Measurements from ENCODE around the gene TBC1D5.
A peak's percentile ranks its signal among the peaks of the same experiment; 100 is the strongest.
"Not testable (repeated sequence)": the region's sequence is repeated elsewhere in the genome, so short reads cannot be mapped to it uniquely, and the experiment has no call there.

TBC1D5 gene, protein sequence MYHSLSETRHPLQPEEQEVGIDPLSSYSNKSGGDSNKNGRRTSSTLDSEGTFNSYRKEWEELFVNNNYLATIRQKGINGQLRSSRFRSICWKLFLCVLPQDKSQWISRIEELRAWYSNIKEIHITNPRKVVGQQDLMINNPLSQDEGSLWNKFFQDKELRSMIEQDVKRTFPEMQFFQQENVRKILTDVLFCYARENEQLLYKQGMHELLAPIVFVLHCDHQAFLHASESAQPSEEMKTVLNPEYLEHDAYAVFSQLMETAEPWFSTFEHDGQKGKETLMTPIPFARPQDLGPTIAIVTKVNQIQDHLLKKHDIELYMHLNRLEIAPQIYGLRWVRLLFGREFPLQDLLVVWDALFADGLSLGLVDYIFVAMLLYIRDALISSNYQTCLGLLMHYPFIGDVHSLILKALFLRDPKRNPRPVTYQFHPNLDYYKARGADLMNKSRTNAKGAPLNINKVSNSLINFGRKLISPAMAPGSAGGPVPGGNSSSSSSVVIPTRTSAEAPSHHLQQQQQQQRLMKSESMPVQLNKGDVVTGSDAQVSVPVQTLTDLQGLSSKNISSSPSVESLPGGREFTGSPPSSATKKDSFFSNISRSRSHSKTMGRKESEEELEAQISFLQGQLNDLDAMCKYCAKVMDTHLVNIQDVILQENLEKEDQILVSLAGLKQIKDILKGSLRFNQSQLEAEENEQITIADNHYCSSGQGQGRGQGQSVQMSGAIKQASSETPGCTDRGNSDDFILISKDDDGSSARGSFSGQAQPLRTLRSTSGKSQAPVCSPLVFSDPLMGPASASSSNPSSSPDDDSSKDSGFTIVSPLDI

GRCh38 chr3:17742102-17742879, at the start of gene TBC1D5:
Gene TBC1D5 (minus strand): TSS chr3:17742631. CDS start chr3:17508570, 234,061 bp downstream.
- H3K4me2 ChIP-seq = peak within 1 kb of the TSS; percentile 98
- no peak for TF ChIP-seq CTCF (conservative IDR thresholded peaks at IDR 0.05; ENCODE audit: low read depth, low read length)
- H3K4me1 ChIP-seq (ENCODE audit: low read depth, poor library complexity, severe bottlenecking) = peaks cover 27% of the 10 kb centered on the region
- no peaks in the 10 kb centered on the region for H4K20me1 ChIP-seq (ENCODE audit: insufficient read depth)
- H3K36me3 ChIP-seq (ENCODE audit: insufficient read depth) = no peaks in the 10 kb centered on the region
- H3K27me3 ChIP-seq (ENCODE audit: insufficient read depth, low read depth) = no peaks in the 10 kb centered on the region
- peak within 1 kb of the TSS; percentile 90 for H3K9ac ChIP-seq
- peak within 1 kb of the TSS; percentile 81 for H2AFZ ChIP-seq (ENCODE audit: low read depth)
- peak within 1 kb of the TSS; percentile 94 for H3K27ac ChIP-seq
- peaks cover 16% of the 10 kb centered on the region; the same call in 1 of the 2 replicates for H3K79me2 ChIP-seq (ENCODE audit: insufficient read depth, low read depth)
- H3K4me3 ChIP-seq (IDR thresholded peaks at IDR 0.05; ENCODE audit: insufficient read depth, low read depth, low read length) = peak within 1 kb of the TSS; percentile 62

DNA sequence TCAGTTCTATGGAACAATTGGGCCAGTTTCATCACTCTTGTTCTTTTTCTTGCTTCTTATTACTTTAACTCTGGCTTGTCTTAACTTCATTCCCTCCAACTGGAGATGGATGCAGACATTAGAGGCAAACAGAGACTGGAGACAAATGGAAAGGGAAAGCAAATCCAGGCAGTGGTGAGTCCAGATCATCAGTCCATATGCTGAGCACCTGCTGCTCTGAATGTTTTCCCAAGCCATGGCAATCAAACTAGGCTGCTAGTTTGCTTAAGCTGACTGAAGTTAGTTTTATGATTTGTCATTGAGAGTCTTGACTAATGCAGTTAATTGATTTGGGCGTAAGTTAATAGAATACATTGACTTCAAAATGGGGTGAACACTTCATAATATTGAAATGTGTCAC, 41.0 kb upstream of the TBC1D5 start:
- Histone ChIP-seq H3K79me2 (ENCODE audit: insufficient read depth, low read depth) (no peaks in the 10 kb centered on the region), H3K36me3 (ENCODE audit: insufficient read depth) (no peaks in the 10 kb centered on the region), H3K27ac (no peak overlapping the region), H3K4me3 (IDR thresholded peaks at IDR 0.05; ENCODE audit: insufficient read depth, low read depth, low read length) (no peak overlapping the region), H3K9ac (no peak overlapping the region), H3K4me2 (no peak overlapping the region), H2AFZ (ENCODE audit: low read depth) (no peak overlapping the region), H3K4me1 (ENCODE audit: low read depth, poor library complexity, severe bottlenecking) (no peaks in the 10 kb centered on the region), H3K27me3 (ENCODE audit: insufficient read depth, low read depth) (no peaks in the 10 kb centered on the region), H4K20me1 (ENCODE audit: insufficient read depth) (no peaks in the 10 kb centered on the region)
- no peak for TF ChIP-seq CTCF (conservative IDR thresholded peaks at IDR 0.05; ENCODE audit: low read depth, low read length)

DNA sequence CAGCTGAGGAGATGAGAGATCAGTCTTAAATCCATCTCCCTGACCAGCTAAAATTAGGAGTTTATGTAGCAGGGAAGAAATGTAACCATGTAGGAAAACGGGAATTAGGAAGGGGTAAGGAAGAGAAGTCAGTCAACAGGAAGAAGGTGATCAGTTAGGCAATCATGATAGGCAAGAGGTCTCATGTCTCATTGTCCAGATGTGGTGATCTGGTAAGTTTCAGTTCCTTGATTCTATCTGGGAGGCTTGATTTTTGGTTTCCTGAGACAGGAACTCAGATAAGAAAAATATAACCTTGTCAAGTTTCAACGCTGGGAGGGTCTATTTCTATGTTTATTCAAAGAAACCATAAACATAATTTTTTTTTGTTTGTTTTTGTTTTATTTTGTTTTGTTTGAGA, 40.3 kb upstream of the TBC1D5 start:
- H3K9ac ChIP-seq = no peak overlapping the region
- H4K20me1 ChIP-seq (ENCODE audit: insufficient read depth) = no peaks in the 10 kb centered on the region
- no peaks in the 10 kb centered on the region for H3K27me3 ChIP-seq (ENCODE audit: insufficient read depth, low read depth)
- H3K36me3 ChIP-seq (ENCODE audit: insufficient read depth) = no peaks in the 10 kb centered on the region
- no peak overlapping the region for H3K27ac ChIP-seq
- H2AFZ ChIP-seq (ENCODE audit: low read depth) = no peak overlapping the region
- no peaks in the 10 kb centered on the region for H3K4me1 ChIP-seq (ENCODE audit: low read depth, poor library complexity, severe bottlenecking)
- no peak overlapping the region for H3K4me2 ChIP-seq
- no peak overlapping the region for H3K4me3 ChIP-seq (IDR thresholded peaks at IDR 0.05; ENCODE audit: insufficient read depth, low read depth, low read length)
- H3K79me2 ChIP-seq (ENCODE audit: insufficient read depth, low read depth) = no peaks in the 10 kb centered on the region
- TF ChIP-seq CTCF (conservative IDR thresholded peaks at IDR 0.05; ENCODE audit: low read depth, low read length) = no peak

DNA sequence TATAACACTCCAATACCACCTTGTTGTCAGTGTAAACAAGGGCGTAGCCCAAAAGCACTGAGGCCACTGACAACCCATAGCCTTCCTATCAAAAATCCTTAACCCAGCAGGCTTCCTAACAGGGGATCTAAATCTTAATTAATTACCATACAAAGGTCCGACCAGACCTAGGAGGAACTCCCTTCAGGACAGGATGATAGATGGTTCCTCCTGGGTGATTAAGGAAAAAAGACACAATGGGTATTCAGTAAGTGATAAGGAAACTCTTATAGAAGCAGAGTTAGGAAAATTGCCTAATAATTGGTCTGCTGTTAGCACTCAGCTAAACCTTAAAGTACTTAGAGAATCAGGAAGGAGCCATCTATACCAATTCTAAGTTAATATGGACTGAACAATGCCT, 37.9 kb upstream of the TBC1D5 start:
- not testable (repeated sequence) for H3K79me2 ChIP-seq (ENCODE audit: insufficient read depth, low read depth); H3K4me1 ChIP-seq (ENCODE audit: low read depth, poor library complexity, severe bottlenecking); H4K20me1 ChIP-seq (ENCODE audit: insufficient read depth); H3K4me2 ChIP-seq; H3K9ac ChIP-seq; H2AFZ ChIP-seq (ENCODE audit: low read depth); H3K27me3 ChIP-seq (ENCODE audit: insufficient read depth, low read depth); H3K4me3 ChIP-seq (IDR thresholded peaks at IDR 0.05; ENCODE audit: insufficient read depth, low read depth, low read length); H3K36me3 ChIP-seq (ENCODE audit: insufficient read depth); H3K27ac ChIP-seq

GRCh38 chr3:17779304-17780250, 37.1 kb upstream of the TBC1D5 start:
- H3K4me2 ChIP-seq; H3K4me1 ChIP-seq (ENCODE audit: low read depth, poor library complexity, severe bottlenecking); H2AFZ ChIP-seq (ENCODE audit: low read depth); H3K79me2 ChIP-seq (ENCODE audit: insufficient read depth, low read depth); H3K27me3 ChIP-seq (ENCODE audit: insufficient read depth, low read depth); H3K36me3 ChIP-seq (ENCODE audit: insufficient read depth); H3K9ac ChIP-seq; H3K4me3 ChIP-seq (IDR thresholded peaks at IDR 0.05; ENCODE audit: insufficient read depth, low read depth, low read length); H4K20me1 ChIP-seq (ENCODE audit: insufficient read depth); H3K27ac ChIP-seq: not testable (repeated sequence)

GRCh38 chr3:17777326-17777725, 34.9 kb upstream of the TBC1D5 start:
- not testable (repeated sequence) for H3K4me2 ChIP-seq; H3K36me3 ChIP-seq (ENCODE audit: insufficient read depth); H3K79me2 ChIP-seq (ENCODE audit: insufficient read depth, low read depth); H2AFZ ChIP-seq (ENCODE audit: low read depth); H3K27ac ChIP-seq; H3K9ac ChIP-seq; H3K4me1 ChIP-seq (ENCODE audit: low read depth, poor library complexity, severe bottlenecking); H4K20me1 ChIP-seq (ENCODE audit: insufficient read depth); H3K4me3 ChIP-seq (IDR thresholded peaks at IDR 0.05; ENCODE audit: insufficient read depth, low read depth, low read length); H3K27me3 ChIP-seq (ENCODE audit: insufficient read depth, low read depth)
